HL-60 (cell line): ENCODE data around the gene COL13A1.

ENCODE experiments used
- DNase-seq, 2 experiments: peaks; one replicate each; pipeline ENCODE4 v3.0.0-alpha.2; 2010 to 2020; ENCODE audit warnings: low read depth in 1 of 2, low spot score in 1 of 2
- H3K27ac ChIP-seq: fragments of 250-450 bp; sonication (Bioruptor Pico); replicated peaks from 2 replicates; pipeline ENCODE4 v1.5.1; 2020; ENCODE audit warnings: mild to moderate bottlenecking, moderate library complexity
- H3K27me3 ChIP-seq: fragments of 250-450 bp; sonication (Bioruptor Pico); 2 replicates; pipeline ENCODE4 v1.5.1; 2021; ENCODE audit warnings: mild to moderate bottlenecking, moderate library complexity; ENCODE audit not compliant: insufficient read depth, poor library complexity, severe bottlenecking
- H3K4me3 ChIP-seq: replicated peaks from 2 replicates; pipeline ENCODE4 v1.5.1; 2011; ENCODE audit warnings: mild to moderate bottlenecking, control low read depth, low read length; ENCODE audit not compliant: insufficient read depth
- CTCF ChIP-seq: IDR thresholded peaks from one replicate; pipeline ENCODE4 v1.5.1; 2011; ENCODE audit warnings: low read length, control low read depth, inconsistent platforms; ENCODE audit not compliant: insufficient read depth
- GABPA ChIP-seq: IDR thresholded peaks from 2 replicates; pipeline ENCODE4 v1.6.1; 2012; ENCODE audit warnings: low read depth
- POLR2AphosphoS5 ChIP-seq: IDR thresholded peaks from 2 replicates; pipeline ENCODE4 v1.6.1; 2012; ENCODE audit warnings: low read depth
- SPI1 ChIP-seq: IDR thresholded peaks from 2 replicates; pipeline ENCODE4 v1.6.1; 2012; ENCODE audit warnings: low read depth, mild to moderate bottlenecking, borderline replicate concordance
- TF ChIP-seq, protein P1 (sequence below): IDR thresholded peaks from 2 replicates; pipeline ENCODE4 v1.6.1; 2012; ENCODE audit warnings: low read depth; ENCODE audit not compliant: insufficient replicate concordance

Gene COL13A1

GRCh38 chr10:69965919-69966662, 164.4 kb downstream of the COL13A1 start:
- TF ChIP-seq SPI1: no peak
- TF ChIP-seq, protein P1, sequence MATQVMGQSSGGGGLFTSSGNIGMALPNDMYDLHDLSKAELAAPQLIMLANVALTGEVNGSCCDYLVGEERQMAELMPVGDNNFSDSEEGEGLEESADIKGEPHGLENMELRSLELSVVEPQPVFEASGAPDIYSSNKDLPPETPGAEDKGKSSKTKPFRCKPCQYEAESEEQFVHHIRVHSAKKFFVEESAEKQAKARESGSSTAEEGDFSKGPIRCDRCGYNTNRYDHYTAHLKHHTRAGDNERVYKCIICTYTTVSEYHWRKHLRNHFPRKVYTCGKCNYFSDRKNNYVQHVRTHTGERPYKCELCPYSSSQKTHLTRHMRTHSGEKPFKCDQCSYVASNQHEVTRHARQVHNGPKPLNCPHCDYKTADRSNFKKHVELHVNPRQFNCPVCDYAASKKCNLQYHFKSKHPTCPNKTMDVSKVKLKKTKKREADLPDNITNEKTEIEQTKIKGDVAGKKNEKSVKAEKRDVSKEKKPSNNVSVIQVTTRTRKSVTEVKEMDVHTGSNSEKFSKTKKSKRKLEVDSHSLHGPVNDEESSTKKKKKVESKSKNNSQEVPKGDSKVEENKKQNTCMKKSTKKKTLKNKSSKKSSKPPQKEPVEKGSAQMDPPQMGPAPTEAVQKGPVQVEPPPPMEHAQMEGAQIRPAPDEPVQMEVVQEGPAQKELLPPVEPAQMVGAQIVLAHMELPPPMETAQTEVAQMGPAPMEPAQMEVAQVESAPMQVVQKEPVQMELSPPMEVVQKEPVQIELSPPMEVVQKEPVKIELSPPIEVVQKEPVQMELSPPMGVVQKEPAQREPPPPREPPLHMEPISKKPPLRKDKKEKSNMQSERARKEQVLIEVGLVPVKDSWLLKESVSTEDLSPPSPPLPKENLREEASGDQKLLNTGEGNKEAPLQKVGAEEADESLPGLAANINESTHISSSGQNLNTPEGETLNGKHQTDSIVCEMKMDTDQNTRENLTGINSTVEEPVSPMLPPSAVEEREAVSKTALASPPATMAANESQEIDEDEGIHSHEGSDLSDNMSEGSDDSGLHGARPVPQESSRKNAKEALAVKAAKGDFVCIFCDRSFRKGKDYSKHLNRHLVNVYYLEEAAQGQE: no peak
- no peak for TF ChIP-seq CTCF
- TF ChIP-seq POLR2AphosphoS5: no peak
- no peak for TF ChIP-seq GABPA
- H3K4me3 ChIP-seq: no peak overlapping the region
- no peak for DNase-seq
- H3K27me3 ChIP-seq: no peaks in the 10 kb centered on the region
- H3K27ac ChIP-seq: no peak overlapping the region

DNA sequence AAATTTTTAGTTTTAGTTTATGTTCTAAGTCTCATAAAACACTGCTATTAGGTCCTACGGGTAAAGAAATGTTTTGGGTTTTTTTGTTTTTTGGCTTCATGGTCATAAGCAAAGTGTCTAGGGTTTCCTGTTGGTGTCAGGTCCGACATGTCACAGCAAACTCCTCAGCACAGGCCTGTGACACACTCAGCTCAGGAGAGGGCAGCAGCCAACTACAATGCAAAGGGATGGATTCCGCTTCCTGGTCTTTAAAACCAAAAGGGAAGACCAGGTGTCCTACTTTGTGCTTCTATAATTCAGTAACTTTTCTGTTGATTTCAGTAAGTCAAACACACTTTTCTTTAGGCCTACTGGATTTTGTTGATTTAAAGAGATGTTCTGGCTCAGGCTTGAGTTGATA, 167.1 kb downstream of the COL13A1 start:
- H3K27me3 ChIP-seq: no peaks in the 10 kb centered on the region
- no peak for TF ChIP-seq GABPA
- no peak for TF ChIP-seq CTCF
- no peak for TF ChIP-seq SPI1
- TF ChIP-seq, protein P1: no peak
- TF ChIP-seq POLR2AphosphoS5: no peak
- no peak overlapping the region for H3K4me3 ChIP-seq
- H3K27ac ChIP-seq: no peak overlapping the region
- DNase-seq: peak in 1 of 2 experiments; percentile 15

DNA sequence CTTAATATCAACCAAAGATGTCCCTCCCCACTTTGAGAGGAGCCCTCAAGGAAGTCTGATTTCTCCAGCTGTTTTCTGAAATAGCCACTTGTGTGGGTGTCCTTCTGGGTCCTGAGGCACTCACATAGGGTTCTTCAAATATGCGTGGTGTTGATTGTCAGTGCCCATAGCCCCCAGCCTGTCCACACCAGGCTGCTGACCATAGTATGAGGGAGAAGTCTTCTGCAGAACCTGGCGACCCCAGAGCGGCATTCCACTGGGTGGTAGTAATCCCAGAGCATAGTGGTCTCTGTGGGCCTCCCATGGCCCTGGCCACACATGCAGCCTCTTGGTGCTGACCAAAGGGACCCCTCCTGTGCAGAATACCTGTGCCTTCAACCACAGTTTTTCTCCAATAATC, 168.3 kb downstream of the COL13A1 start:
- no peak overlapping the region for H3K27ac ChIP-seq
- TF ChIP-seq SPI1 (no peak), CTCF (no peak), POLR2AphosphoS5 (no peak), GABPA (no peak)
- TF ChIP-seq, protein P1: no peak
- no peak for DNase-seq
- H3K4me3 ChIP-seq: no peak overlapping the region
- no peaks in the 10 kb centered on the region for H3K27me3 ChIP-seq
